ENCODE results near the gene MAST4.

- no peak for TF ChIP-seq CTCF (tag by site-specific recombination; IDR thresholded peaks at IDR 0.05)
- no peak for TF ChIP-seq ZNF292 (tag by site-specific recombination; IDR thresholded peaks at IDR 0.05; ENCODE audit: borderline replicate concordance, low read depth)
Observed at GRCh38 chr5:67058998-67059743, 463.0 kb downstream of the MAST4 start.
